ENCODE results near the gene MTHFD1L. TPM values are rescaled to one million over a fixed set of nuclear protein-coding genes. Genes with fewer than 3 reads are reported as not detected.
A peak's percentile ranks its signal among the peaks of the same experiment; 100 is the strongest.

The MTHFD1L gene
- polyA plus RNA-seq, 2 of the 4 experiments (the other 2 are of a cell fraction): 27.2 to 63.2 TPM

DNA sequence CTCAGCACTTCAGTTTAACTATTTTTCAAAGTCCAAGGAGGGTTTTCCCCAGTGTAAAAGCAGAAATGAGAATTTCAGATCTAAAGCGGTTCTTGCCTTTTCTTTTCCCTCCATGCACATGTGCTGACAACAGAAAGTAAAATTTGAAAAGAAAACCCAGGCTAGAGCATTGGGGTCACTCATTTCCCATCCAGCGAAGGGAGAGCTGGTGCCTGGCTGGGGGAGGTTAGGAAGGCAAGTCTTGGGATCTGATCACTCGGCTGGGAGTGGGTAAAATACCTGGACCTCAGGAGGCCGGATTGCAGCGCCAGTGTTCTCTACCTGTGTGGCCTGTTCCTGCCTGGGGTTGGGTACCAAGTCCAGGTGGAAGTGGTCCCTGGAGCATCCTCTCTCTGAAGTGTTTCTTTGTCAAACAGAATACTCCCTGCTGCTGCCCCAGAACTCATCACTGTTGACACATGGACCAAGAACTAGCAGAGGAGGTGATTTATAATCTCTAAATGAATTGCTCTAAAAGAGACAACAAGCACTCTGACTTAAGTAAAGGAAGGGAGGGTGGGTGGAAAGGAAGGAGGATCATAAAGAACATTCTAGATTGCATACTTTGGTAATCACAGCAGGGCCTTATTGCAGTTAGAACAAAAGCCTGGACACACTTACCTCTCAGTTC lies 136.0 kb downstream of the MTHFD1L start:
- ATAC-seq: no peak

DNA sequence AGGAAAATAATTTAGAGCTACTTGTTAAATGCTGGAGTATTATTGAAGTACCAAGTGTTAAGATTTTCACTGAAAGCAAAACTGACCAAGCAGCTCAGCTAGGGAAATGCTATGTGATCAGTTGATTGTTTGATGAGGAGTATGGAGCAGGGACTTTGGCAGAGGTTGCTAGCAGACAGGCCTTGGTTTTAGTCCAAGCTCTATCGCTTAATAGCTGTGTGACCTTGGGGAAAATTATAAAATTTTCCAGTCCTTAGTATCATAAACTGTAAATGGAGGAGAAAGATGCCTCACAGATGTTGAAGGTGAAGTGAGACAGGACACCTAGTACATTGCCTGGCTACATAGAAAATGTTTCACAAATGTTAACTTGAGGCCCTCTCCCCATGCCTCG lies 136.6 kb downstream of the MTHFD1L start:
- Histone ChIP-seq H3K4me2 (no peak overlapping the region), H3K4me3 (no peak overlapping the region), H3K4me1 (peaks cover 42% of the 10 kb centered on the region), H3K27ac (peak overlapping the region in 1 of 2 experiments; percentile 35; a peak in 1 of 6 replicates), H3K9me3 (no peaks in the 10 kb centered on the region)
- ChIA-PET POLR2A (no interaction called here), CTCF (interaction anchor here (1.2 to 4.0 kb wide), 3 partner anchors 12 to 332 kb away, joined by 4 to 14 read pairs (median 5); no protein-coding TSS in a partner anchor)
- TF ChIP-seq ZSCAN20 (CRISPR knock-in tag; IDR thresholded peaks at IDR 0.05) (no peak), RFX5 (IDR thresholded peaks at IDR 0.05) (no peak), GATA3 (IDR thresholded peaks at IDR 0.05; ENCODE audit: borderline replicate concordance) (no peak), NFE2L2 (conservative IDR thresholded peaks at IDR 0.05; ENCODE audit: low read length) (no peak), RAD21 (conservative IDR thresholded peaks at IDR 0.05 in 1 of 2, IDR thresholded peaks at IDR 0.05 in 1 of 2) (no peak)
- TF ChIP-seq, protein P1, sequence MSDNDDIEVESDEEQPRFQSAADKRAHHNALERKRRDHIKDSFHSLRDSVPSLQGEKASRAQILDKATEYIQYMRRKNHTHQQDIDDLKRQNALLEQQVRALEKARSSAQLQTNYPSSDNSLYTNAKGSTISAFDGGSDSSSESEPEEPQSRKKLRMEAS (IDR thresholded peaks at IDR 0.05): no peak
- TF ChIP-seq, protein P2, sequence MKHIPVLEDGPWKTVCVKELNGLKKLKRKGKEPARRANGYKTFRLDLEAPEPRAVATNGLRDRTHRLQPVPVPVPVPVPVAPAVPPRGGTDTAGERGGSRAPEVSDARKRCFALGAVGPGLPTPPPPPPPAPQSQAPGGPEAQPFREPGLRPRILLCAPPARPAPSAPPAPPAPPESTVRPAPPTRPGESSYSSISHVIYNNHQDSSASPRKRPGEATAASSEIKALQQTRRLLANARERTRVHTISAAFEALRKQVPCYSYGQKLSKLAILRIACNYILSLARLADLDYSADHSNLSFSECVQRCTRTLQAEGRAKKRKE (CRISPR knock-in tag; IDR thresholded peaks at IDR 0.05; ENCODE audit: low read depth): no peak
- ATAC-seq: no peak
- WGBS (ENCODE audit: missing lambda C conversion rate): 84% methylated on average over 2 of the region's 2 CpGs
- FAIRE-seq: no peak
- DNase-seq (ENCODE audit: low read depth in 1 of 2, low spot score in 1 of 2): no peak

More for the DNA sequence above, 136.0 kb downstream of the MTHFD1L start:
- POLR2A ChIA-PET: no interaction called here
- WGBS (ENCODE audit: missing lambda C conversion rate): 85% methylated on average over 5 of the region's 5 CpGs
- H3K4me3 ChIP-seq: no peak overlapping the region
- no peak overlapping the region for H3K4me2 ChIP-seq
- peak overlapping the region in 1 of 2 experiments; percentile 35; a peak in 2 of 6 replicates for H3K27ac ChIP-seq
- peaks cover 42% of the 10 kb centered on the region for H3K4me1 ChIP-seq
- no peak for FAIRE-seq
- TF ChIP-seq, protein P3, sequence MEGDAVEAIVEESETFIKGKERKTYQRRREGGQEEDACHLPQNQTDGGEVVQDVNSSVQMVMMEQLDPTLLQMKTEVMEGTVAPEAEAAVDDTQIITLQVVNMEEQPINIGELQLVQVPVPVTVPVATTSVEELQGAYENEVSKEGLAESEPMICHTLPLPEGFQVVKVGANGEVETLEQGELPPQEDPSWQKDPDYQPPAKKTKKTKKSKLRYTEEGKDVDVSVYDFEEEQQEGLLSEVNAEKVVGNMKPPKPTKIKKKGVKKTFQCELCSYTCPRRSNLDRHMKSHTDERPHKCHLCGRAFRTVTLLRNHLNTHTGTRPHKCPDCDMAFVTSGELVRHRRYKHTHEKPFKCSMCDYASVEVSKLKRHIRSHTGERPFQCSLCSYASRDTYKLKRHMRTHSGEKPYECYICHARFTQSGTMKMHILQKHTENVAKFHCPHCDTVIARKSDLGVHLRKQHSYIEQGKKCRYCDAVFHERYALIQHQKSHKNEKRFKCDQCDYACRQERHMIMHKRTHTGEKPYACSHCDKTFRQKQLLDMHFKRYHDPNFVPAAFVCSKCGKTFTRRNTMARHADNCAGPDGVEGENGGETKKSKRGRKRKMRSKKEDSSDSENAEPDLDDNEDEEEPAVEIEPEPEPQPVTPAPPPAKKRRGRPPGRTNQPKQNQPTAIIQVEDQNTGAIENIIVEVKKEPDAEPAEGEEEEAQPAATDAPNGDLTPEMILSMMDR (IDR thresholded peaks at IDR 0.05): no peak
- no peak for TF ChIP-seq NPAS2 (CRISPR knock-in tag; IDR thresholded peaks at IDR 0.05; ENCODE audit: borderline replicate concordance)
- no peaks in the 10 kb centered on the region for H3K9me3 ChIP-seq
- DNase-seq (ENCODE audit: low read depth in 1 of 2, low spot score in 1 of 2): no peak
- CTCF ChIA-PET: interaction anchor here (1.2 to 4.0 kb wide), 4 partner anchors 13 to 333 kb away, joined by 3 to 14 read pairs (median 4); no protein-coding TSS in a partner anchor

DNA sequence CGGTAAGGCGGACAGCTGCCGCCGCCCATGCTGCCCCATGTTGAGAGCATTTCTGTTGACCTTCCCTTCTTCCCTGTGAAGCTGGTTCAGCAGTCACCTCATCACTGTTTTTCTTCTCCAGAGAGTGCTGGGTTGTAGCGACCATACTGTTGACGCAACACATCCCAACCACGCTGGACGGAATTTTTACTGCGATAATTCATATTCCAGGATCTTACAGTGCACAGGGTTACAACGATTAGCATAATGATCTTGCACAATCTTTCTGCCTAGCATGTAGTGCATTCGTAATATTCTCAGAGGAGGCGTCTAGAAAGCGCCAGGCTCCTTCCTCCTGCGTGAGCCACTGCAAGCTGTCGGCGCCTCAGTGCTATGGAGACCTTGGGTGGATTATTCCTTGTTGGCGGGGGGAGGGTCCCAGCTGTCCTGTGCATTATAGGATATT lies 137.0 kb downstream of the MTHFD1L start:
- CTCF ChIA-PET: interaction anchor here (1.2 to 4.0 kb wide), 3 partner anchors 12 to 332 kb away, joined by 4 to 14 read pairs (median 5); no protein-coding TSS in a partner anchor
- WGBS (ENCODE audit: missing lambda C conversion rate): 94% methylated on average over 15 of the region's 17 CpGs
- Histone ChIP-seq H3K9me3 (no peaks in the 10 kb centered on the region), H3K4me1 (peaks cover 43% of the 10 kb centered on the region), H3K27ac (no peak overlapping the region), H3K4me2 (no peak overlapping the region), H3K4me3 (no peak overlapping the region)
- TF ChIP-seq RARB (CRISPR knock-in tag; IDR thresholded peaks at IDR 0.05) (no peak), POLR2AphosphoS2 (conservative IDR thresholded peaks at IDR 0.05; ENCODE audit: low read length) (no peak), SREBF2 (IDR thresholded peaks at IDR 0.05) (no peak), CBX2 (IDR thresholded peaks at IDR 0.05; ENCODE audit: borderline replicate concordance, low read depth) (no peak), FOSB (CRISPR knock-in tag; IDR thresholded peaks at IDR 0.05) (no peak), HDAC2 (IDR thresholded peaks at IDR 0.05) (no peak), RNF2 (IDR thresholded peaks at IDR 0.05; ENCODE audit: borderline replicate concordance, low read depth) (no peak), RAD21 (conservative IDR thresholded peaks at IDR 0.05 in 1 of 2, IDR thresholded peaks at IDR 0.05 in 1 of 2) (no peak), HEYL (CRISPR knock-in tag; IDR thresholded peaks at IDR 0.05) (no peak), ESRRA (IDR thresholded peaks at IDR 0.05; ENCODE audit: borderline replicate concordance, low read length) (no peak), KDM1A (IDR thresholded peaks at IDR 0.05; ENCODE audit: low read depth) (no peak), CHD4 (IDR thresholded peaks at IDR 0.05; ENCODE audit: borderline replicate concordance) (no peak), FOXS1 (CRISPR knock-in tag; IDR thresholded peaks at IDR 0.05) (no peak), ZC3H11A (IDR thresholded peaks at IDR 0.05) (no peak), TFCP2L1 (CRISPR knock-in tag; IDR thresholded peaks at IDR 0.05) (no peak), RCOR1 (IDR thresholded peaks at IDR 0.05; ENCODE audit: low read depth, low read length) (no peak)
- TF ChIP-seq, protein P4, sequence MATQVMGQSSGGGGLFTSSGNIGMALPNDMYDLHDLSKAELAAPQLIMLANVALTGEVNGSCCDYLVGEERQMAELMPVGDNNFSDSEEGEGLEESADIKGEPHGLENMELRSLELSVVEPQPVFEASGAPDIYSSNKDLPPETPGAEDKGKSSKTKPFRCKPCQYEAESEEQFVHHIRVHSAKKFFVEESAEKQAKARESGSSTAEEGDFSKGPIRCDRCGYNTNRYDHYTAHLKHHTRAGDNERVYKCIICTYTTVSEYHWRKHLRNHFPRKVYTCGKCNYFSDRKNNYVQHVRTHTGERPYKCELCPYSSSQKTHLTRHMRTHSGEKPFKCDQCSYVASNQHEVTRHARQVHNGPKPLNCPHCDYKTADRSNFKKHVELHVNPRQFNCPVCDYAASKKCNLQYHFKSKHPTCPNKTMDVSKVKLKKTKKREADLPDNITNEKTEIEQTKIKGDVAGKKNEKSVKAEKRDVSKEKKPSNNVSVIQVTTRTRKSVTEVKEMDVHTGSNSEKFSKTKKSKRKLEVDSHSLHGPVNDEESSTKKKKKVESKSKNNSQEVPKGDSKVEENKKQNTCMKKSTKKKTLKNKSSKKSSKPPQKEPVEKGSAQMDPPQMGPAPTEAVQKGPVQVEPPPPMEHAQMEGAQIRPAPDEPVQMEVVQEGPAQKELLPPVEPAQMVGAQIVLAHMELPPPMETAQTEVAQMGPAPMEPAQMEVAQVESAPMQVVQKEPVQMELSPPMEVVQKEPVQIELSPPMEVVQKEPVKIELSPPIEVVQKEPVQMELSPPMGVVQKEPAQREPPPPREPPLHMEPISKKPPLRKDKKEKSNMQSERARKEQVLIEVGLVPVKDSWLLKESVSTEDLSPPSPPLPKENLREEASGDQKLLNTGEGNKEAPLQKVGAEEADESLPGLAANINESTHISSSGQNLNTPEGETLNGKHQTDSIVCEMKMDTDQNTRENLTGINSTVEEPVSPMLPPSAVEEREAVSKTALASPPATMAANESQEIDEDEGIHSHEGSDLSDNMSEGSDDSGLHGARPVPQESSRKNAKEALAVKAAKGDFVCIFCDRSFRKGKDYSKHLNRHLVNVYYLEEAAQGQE (IDR thresholded peaks at IDR 0.05): no peak
- TF ChIP-seq, protein P1 (IDR thresholded peaks at IDR 0.05): no peak
- TF ChIP-seq, protein P5, sequence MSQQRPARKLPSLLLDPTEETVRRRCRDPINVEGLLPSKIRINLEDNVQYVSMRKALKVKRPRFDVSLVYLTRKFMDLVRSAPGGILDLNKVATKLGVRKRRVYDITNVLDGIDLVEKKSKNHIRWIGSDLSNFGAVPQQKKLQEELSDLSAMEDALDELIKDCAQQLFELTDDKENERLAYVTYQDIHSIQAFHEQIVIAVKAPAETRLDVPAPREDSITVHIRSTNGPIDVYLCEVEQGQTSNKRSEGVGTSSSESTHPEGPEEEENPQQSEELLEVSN (IDR thresholded peaks at IDR 0.05; ENCODE audit: borderline replicate concordance, low read depth): no peak
- no peak for FAIRE-seq
- POLR2A ChIA-PET: no interaction called here
- ATAC-seq: no peak
- DNase-seq (ENCODE audit: low read depth in 1 of 2, low spot score in 1 of 2): no peak
